ENCODE data around the gene DDI1. TPM values are rescaled to one million over a fixed set of nuclear protein-coding genes. Genes with fewer than 3 reads are reported as not detected.

Gene DDI1
- total RNA-seq, 1 donor from 2014 or later: not detected

- Mint-ChIP-seq H3K4me1 (ENCODE audit: unreplicated experiment) (no peaks in the 10 kb centered on the region), H3K36me3 (ENCODE audit: low read depth, unreplicated experiment) (no peaks in the 10 kb centered on the region), H3K9me3 (ENCODE audit: unreplicated experiment) (no peaks in the 10 kb centered on the region), H3K27ac (ENCODE audit: unreplicated experiment) (no peak overlapping the region), H3K4me3 (ENCODE audit: unreplicated experiment) (no peak overlapping the region), H3K27me3 (ENCODE audit: unreplicated experiment) (peaks cover 1% of the 10 kb centered on the region)
- no peak for DNase-seq (ENCODE audit: low spot score)
- no peak for TF ChIP-seq CTCF (IDR thresholded peaks at IDR 0.05; ENCODE audit: unreplicated experiment)
Measured at GRCh38 chr11:104057908-104058307, 21.5 kb downstream of the DDI1 start.

- H3K9me3 Mint-ChIP-seq (ENCODE audit: unreplicated experiment): no peaks in the 10 kb centered on the region
- no peaks in the 10 kb centered on the region for H3K4me1 Mint-ChIP-seq (ENCODE audit: unreplicated experiment)
- TF ChIP-seq CTCF (IDR thresholded peaks at IDR 0.05; ENCODE audit: unreplicated experiment): no peak
- DNase-seq (ENCODE audit: low spot score): no peak
- no peak overlapping the region for H3K4me3 Mint-ChIP-seq (ENCODE audit: unreplicated experiment)
- no peak overlapping the region for H3K27ac Mint-ChIP-seq (ENCODE audit: unreplicated experiment)
- peaks cover 1% of the 10 kb centered on the region for H3K27me3 Mint-ChIP-seq (ENCODE audit: unreplicated experiment)
- no peaks in the 10 kb centered on the region for H3K36me3 Mint-ChIP-seq (ENCODE audit: low read depth, unreplicated experiment)
Measured at GRCh38 chr11:104058680-104059079, 22.2 kb downstream of the DDI1 start.

GRCh38 chr11:104060004-104060794 is 23.8 kb downstream of the DDI1 start:
- no peak overlapping the region for H3K4me3 Mint-ChIP-seq (ENCODE audit: unreplicated experiment)
- H3K36me3 Mint-ChIP-seq (ENCODE audit: low read depth, unreplicated experiment): no peaks in the 10 kb centered on the region
- no peaks in the 10 kb centered on the region for H3K4me1 Mint-ChIP-seq (ENCODE audit: unreplicated experiment)
- DNase-seq (ENCODE audit: low spot score): no peak
- H3K27ac Mint-ChIP-seq (ENCODE audit: unreplicated experiment): no peak overlapping the region
- TF ChIP-seq CTCF (IDR thresholded peaks at IDR 0.05; ENCODE audit: unreplicated experiment): no peak
- H3K9me3 Mint-ChIP-seq (ENCODE audit: unreplicated experiment): no peaks in the 10 kb centered on the region
- peaks cover 1% of the 10 kb centered on the region for H3K27me3 Mint-ChIP-seq (ENCODE audit: unreplicated experiment)

- no peak overlapping the region for H3K4me3 Mint-ChIP-seq (ENCODE audit: unreplicated experiment)
- no peaks in the 10 kb centered on the region for H3K9me3 Mint-ChIP-seq (ENCODE audit: unreplicated experiment)
- peaks cover 1% of the 10 kb centered on the region for H3K27me3 Mint-ChIP-seq (ENCODE audit: unreplicated experiment)
- no peak for TF ChIP-seq CTCF (IDR thresholded peaks at IDR 0.05; ENCODE audit: unreplicated experiment)
- DNase-seq (ENCODE audit: low spot score): no peak
- H3K4me1 Mint-ChIP-seq (ENCODE audit: unreplicated experiment): no peaks in the 10 kb centered on the region
- H3K27ac Mint-ChIP-seq (ENCODE audit: unreplicated experiment): no peak overlapping the region
- H3K36me3 Mint-ChIP-seq (ENCODE audit: low read depth, unreplicated experiment): no peaks in the 10 kb centered on the region
Measured at GRCh38 chr11:104060820-104061219, 24.4 kb downstream of the DDI1 start.

- no peaks in the 10 kb centered on the region for H3K4me1 Mint-ChIP-seq (ENCODE audit: unreplicated experiment)
- no peak for TF ChIP-seq CTCF (IDR thresholded peaks at IDR 0.05; ENCODE audit: unreplicated experiment)
- no peak for DNase-seq (ENCODE audit: low spot score)
- no peaks in the 10 kb centered on the region for H3K36me3 Mint-ChIP-seq (ENCODE audit: low read depth, unreplicated experiment)
- H3K27me3 Mint-ChIP-seq (ENCODE audit: unreplicated experiment): no peaks in the 10 kb centered on the region
- no peaks in the 10 kb centered on the region for H3K9me3 Mint-ChIP-seq (ENCODE audit: unreplicated experiment)
- no peak overlapping the region for H3K4me3 Mint-ChIP-seq (ENCODE audit: unreplicated experiment)
- H3K27ac Mint-ChIP-seq (ENCODE audit: unreplicated experiment): no peak overlapping the region
Measured at GRCh38 chr11:104061853-104062521, 25.5 kb downstream of the DDI1 start.

Measured in endothelial cell (in vitro differentiated cells).